GM08714 (cell line): ENCODE measurements around the gene SDF2.

Experiments used
- H3K4me3 ChIP-seq: fragments of 200-500 bp; sonication (Bioruptor generic); 2 replicates; pipeline ENCODE4 v1.5.1; 2014; ENCODE audit warnings: mild to moderate bottlenecking, low read length, inconsistent platforms
- ZNF274 ChIP-seq: IDR thresholded peaks from 2 replicates; pipeline ENCODE4 v1.6.1; 2012; ENCODE audit warnings: mild to moderate bottlenecking, low read depth, low read length

SDF2 gene

DNA sequence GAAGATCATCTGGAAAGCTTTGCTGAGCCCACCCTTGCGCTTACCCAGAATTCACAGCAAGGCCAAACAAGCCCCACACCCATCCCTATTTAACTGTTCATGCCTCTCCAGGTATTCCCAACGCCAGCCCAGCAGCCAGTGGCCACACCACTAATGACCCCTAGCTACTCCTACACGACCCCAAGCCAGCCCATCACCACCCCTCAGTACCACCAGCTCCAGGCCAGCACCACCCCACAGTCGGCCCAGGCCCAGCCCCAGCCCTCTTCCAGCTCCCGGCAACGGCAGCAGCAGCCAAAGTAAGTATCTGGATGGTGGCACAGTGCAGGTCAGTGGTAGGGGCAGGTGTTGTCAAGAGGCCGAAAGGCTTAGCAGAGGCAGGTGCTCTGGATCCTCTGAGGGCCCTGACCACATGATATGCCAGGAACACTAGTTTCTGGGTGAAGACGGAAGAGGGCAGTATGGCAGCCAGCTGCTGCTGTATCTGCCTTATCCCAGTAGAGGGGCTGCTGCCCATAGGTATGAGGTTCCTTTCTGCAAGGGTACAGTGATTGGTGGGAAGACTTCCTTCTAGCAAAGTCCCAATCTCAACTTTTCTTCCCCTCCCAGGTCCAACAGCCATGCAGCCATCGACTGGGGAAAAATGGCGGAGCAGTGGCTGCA is 39.3 kb upstream of the SDF2 start:
- no peak for TF ChIP-seq ZNF274
- H3K4me3 ChIP-seq, result no peak overlapping the region

DNA sequence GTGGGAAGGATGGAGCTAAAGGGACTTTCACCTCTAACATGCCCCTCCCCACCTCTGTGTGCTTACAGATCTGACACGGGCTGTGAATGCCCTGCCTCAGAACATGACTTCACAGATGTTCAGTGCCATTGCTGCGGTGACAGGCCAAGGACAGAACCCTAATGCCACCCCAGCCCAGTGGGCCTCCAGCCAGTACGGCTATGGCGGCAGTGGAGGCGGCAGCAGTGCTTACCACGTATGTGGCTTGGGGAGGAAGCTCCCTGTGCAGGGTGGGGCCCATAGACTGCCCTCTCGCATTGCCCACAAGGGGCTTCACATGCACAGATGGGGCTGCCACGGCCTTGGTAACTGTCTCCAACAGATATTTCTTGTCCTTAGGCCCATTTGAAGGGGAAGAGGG is 38.6 kb upstream of the SDF2 start:
- no peak overlapping the region for H3K4me3 ChIP-seq
- TF ChIP-seq ZNF274, result no peak

- no peak overlapping the region for H3K4me3 ChIP-seq
These were observed 36.7 kb upstream of the SDF2 start for GRCh38 chr17:28698253-28698941.

GRCh38 chr17:28693869-28694268 is 32.2 kb upstream of the SDF2 start:
- no peak overlapping the region for H3K4me3 ChIP-seq
- TF ChIP-seq ZNF274, result no peak

More at GRCh38 chr17:28698253-28698941, 36.7 kb upstream of the SDF2 start:
- no peak for TF ChIP-seq ZNF274

GRCh38 chr17:28689011-28689410 is 27.3 kb upstream of the SDF2 start:
- no peak for TF ChIP-seq ZNF274
- no peak overlapping the region for H3K4me3 ChIP-seq

DNA sequence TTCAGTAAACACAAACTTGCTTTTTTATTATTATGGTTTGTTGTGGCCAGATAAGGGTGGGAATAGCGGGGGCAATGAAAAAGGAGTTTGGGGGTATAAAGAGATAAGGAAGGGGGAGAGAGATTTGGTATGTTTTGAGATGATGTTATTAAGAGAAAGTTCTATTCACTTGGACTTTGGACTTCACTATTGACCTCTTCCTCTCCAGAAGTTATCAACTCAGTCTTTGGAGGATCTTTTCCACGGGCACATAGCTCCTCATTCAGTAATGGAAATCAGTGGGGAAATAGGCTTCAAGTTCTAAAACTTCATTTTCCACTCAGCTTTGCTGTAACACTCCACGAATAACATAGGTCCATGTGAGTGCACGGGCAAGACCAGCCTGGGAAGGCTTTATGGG is 26.8 kb upstream of the SDF2 start:
- H3K4me3 ChIP-seq, result no peak overlapping the region
- no peak for TF ChIP-seq ZNF274

DNA sequence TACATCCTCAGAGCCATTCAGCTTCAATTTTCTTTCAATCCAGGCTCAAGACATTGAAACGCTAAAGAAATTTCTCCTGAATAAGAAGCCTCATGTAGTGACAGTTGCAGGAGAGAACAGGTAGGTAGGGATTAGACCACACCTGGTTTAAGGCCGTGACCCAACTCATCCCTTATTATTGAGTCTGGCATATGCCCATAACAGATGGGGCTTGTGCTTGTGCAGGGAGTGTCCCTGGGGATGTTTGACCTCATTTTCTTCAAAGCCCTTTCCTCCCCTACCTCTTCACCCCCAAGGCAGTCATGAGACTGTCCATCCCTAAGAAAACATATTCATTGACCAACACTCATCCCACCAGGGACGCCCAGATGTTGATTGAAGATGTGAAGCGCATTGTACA is 24.6 kb upstream of the SDF2 start:
- no peak for TF ChIP-seq ZNF274
- H3K4me3 ChIP-seq, result no peak overlapping the region

GRCh38 chr17:28685366-28685765 is 23.7 kb upstream of the SDF2 start:
- no peak for TF ChIP-seq ZNF274
- no peak overlapping the region for H3K4me3 ChIP-seq

- TF ChIP-seq ZNF274, result no peak
These were observed 23.3 kb upstream of the SDF2 start for GRCh38 chr17:28684963-28685362.

GRCh38 chr17:28682655-28683054 is 20.9 kb upstream of the SDF2 start:
- TF ChIP-seq ZNF274, result no peak

More at GRCh38 chr17:28684963-28685362, 23.3 kb upstream of the SDF2 start:
- no peak overlapping the region for H3K4me3 ChIP-seq

GRCh38 chr17:28675980-28676379 is 14.3 kb upstream of the SDF2 start:
- no peak for TF ChIP-seq ZNF274

More at GRCh38 chr17:28682655-28683054, 20.9 kb upstream of the SDF2 start:
- no peak overlapping the region for H3K4me3 ChIP-seq

GRCh38 chr17:28675490-28675889 is 13.8 kb upstream of the SDF2 start:
- no peak for TF ChIP-seq ZNF274
- H3K4me3 ChIP-seq, result no peak overlapping the region

More at GRCh38 chr17:28675980-28676379, 14.3 kb upstream of the SDF2 start:
- H3K4me3 ChIP-seq, result no peak overlapping the region

- TF ChIP-seq ZNF274, result no peak
- no peak overlapping the region for H3K4me3 ChIP-seq
These were observed 8.2 kb upstream of the SDF2 start for GRCh38 chr17:28669918-28670317.

- no peak for TF ChIP-seq ZNF274
- no peak overlapping the region for H3K4me3 ChIP-seq
These were observed 6.2 kb upstream of the SDF2 start for GRCh38 chr17:28667870-28668269.

GRCh38 chr17:28665994-28666393 is 4.3 kb upstream of the SDF2 start:
- TF ChIP-seq ZNF274, result no peak
- no peak overlapping the region for H3K4me3 ChIP-seq
